Right lobe of liver (tissue), 6 donors: Measurements from ENCODE around the gene LBHD1. TPM values are rescaled to one million over a fixed set of nuclear protein-coding genes. Genes with fewer than 3 reads are reported as not detected.

Experiments used
- ATAC-seq, 4 donors: fragments of 200-7000 bp; cut with Tn5 transposase; one replicate each; pipeline ENCODE4 v1.9.1; 2020; ENCODE audit warnings: mild to moderate bottlenecking in 4 of 4, moderate library complexity in 4 of 4
- DNase-seq, 3 donors: peaks; one replicate each; pipeline ENCODE4 v3.0.0-alpha.2; 2020
- H3K27ac ChIP-seq, 3 donors: fragments of 200-600 bp; one replicate each; pipeline ENCODE4 v1.8.0; 2022
- H3K27me3 ChIP-seq, 2 donors: fragments of 200-600 bp; one replicate each; pipeline ENCODE4 v1.8.0; 2022
- H3K36me3 ChIP-seq, 4 donors: fragments of 200-600 bp; sonication (generic) in 1 of 4; one replicate each; pipeline versions ENCODE4 v1.5.1 to v1.8.0; 2017 to 2022; ENCODE audit warnings: control low read depth in 1 of 4
- H3K4me1 ChIP-seq, 4 donors: fragments of 200-600 bp; sonication (generic) in 1 of 4; one replicate each; pipeline versions ENCODE4 v1.5.1 to v1.8.0; 2017 to 2022; ENCODE audit warnings: control low read depth in 1 of 4
- H3K4me3 ChIP-seq, 3 donors: fragments of 200-600 bp; one replicate each; pipeline ENCODE4 v1.8.0; 2022
- H3K9me3 ChIP-seq, 4 donors: fragments of 200-600 bp; sonication (generic) in 1 of 4; one replicate each; pipeline versions ENCODE4 v1.5.1 to v1.8.0; 2017 to 2022; ENCODE audit warnings: control low read depth in 1 of 4
- POLR2A ChIP-seq: fragments of 450-650 bp; IDR thresholded peaks from one replicate; pipeline ENCODE4 v1.6.1; 2017; ENCODE audit warnings: antibody characterized with exemption, mild to moderate bottlenecking
- WGBS: methylation state at CpG from one replicate; pipeline ENCODE4 v1.1.6; 2018; ENCODE audit warnings: low coverage, low lambda C conversion rate; ENCODE audit not compliant: insufficient coverage; ENCODE audit errors: missing lambda C conversion rate; 5-methylcytosine and 5-hydroxymethylcytosine counted together
- intact Hi-C, 2 donors: fragments of 100-400 bp; cut with DNase I; formaldehyde crosslinking; loops; one replicate each; pipeline versions ENCODE4 v1.11.2 to v1.14.1; 2022
- total RNA-seq, 6 experiments: library from RNA; depleted of rRNA in 2 of 6; stranded (reverse); fragments of >200 nt in 2 of 6; fragmentation: NEBNext Ultra II Directional in 3 of 6; extraction: Animal tissue kit (Norgen Biotek cat#: 25700) in 3 of 6; gene quantifications; one replicate each; pipeline versions ENCODE4 v1.1.0 to v1.2.4, GENCODE V29; 2016 to 2023
- TF ChIP-seq, protein P1 (sequence below), 4 donors: fragments of 200-600 bp in 3 of 4; fragments of 450-650 bp in 1 of 4; IDR thresholded peaks; one replicate each; pipeline versions ENCODE4 v1.5.1 to v1.8.0; 2016 to 2022; ENCODE audit warnings: antibody characterized with exemption in 4 of 4, mild to moderate bottlenecking in 2 of 4
- donor health status: DM: no; HTN: yes; CAD: no.
- donor health status: DM: no; HTN: no; CAD: no.
- donor health status: DM: no; HTN: no; CAD: no.
- donor health status: DM: no; HTN: yes; CAD: no.
- donor health status: DM: no; HTN: yes; CAD: no.

The LBHD1 gene
- total RNA-seq, 6 experiments from 2014 or later, result 2.7 to 6.5 (median 3.7) TPM

- no peak for TF ChIP-seq POLR2A
- TF ChIP-seq, protein P1, sequence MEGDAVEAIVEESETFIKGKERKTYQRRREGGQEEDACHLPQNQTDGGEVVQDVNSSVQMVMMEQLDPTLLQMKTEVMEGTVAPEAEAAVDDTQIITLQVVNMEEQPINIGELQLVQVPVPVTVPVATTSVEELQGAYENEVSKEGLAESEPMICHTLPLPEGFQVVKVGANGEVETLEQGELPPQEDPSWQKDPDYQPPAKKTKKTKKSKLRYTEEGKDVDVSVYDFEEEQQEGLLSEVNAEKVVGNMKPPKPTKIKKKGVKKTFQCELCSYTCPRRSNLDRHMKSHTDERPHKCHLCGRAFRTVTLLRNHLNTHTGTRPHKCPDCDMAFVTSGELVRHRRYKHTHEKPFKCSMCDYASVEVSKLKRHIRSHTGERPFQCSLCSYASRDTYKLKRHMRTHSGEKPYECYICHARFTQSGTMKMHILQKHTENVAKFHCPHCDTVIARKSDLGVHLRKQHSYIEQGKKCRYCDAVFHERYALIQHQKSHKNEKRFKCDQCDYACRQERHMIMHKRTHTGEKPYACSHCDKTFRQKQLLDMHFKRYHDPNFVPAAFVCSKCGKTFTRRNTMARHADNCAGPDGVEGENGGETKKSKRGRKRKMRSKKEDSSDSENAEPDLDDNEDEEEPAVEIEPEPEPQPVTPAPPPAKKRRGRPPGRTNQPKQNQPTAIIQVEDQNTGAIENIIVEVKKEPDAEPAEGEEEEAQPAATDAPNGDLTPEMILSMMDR (IDR thresholded peaks at IDR 0.05), result no peak
- H3K9me3 ChIP-seq, result no peaks in the 10 kb centered on the region
- peaks cover 0 to 31% (median 5%) of the 10 kb centered on the region in 4 donors for H3K36me3 ChIP-seq
- peak; percentile 0 to 8 (median 4) for ATAC-seq
- intact Hi-C loops, result no loop called here
- H3K27ac ChIP-seq, result peak overlapping the region; percentile 96
- peak in 2 of 3 donors; percentile 31 to 56 for DNase-seq
- 27% methylated on average over 3 of the region's 7 CpGs for WGBS
- no peaks in the 10 kb centered on the region for H3K27me3 ChIP-seq
- peaks cover 0 to 65% (median 30%) of the 10 kb centered on the region in 4 donors for H3K4me1 ChIP-seq
- peak overlapping the region; percentile 52 to 63 (median 58) for H3K4me3 ChIP-seq
Observed at GRCh38 chr11:62710001-62710345, 37.9 kb upstream of the LBHD1 start.

- intact Hi-C loops, result no loop called here
- peaks cover 0 to 61% (median 28%) of the 10 kb centered on the region in 4 donors for H3K4me1 ChIP-seq
Observed at GRCh38 chr11:62709247-62710000, 37.4 kb upstream of the LBHD1 start.

DNA sequence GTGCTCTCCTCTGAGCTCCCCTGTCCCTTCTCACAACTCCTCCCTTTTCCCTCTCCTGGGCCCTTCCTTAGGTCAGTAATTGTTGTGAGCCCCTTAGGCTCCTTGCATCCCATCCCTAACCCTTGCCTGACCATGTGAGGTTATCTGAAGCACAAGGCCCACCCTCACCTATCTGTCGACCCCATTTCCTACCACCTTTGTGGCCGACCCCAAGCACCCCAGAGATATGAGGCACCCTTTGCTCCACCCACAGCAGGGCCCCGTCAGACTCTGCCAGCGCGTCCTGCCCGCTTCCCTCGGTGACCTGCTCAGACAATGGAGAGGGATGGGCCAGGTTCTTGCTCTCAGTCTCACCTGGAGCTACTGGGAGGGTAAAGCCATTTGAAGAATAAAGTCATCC lies 36.7 kb upstream of the LBHD1 start:
- peaks cover 0 to 54% (median 25%) of the 10 kb centered on the region in 4 donors for H3K4me1 ChIP-seq

More at GRCh38 chr11:62709247-62710000, 37.4 kb upstream of the LBHD1 start:
- no peaks in the 10 kb centered on the region for H3K9me3 ChIP-seq
- peak; percentile 71 to 83 (median 80) for ATAC-seq
- H3K27ac ChIP-seq, result peak overlapping the region; percentile 96
- WGBS, result 8% methylated on average over 38 of the region's 47 CpGs
- peaks cover 0 to 25% (median 3%) of the 10 kb centered on the region in 4 donors for H3K36me3 ChIP-seq
- H3K4me3 ChIP-seq, result peak overlapping the region; percentile 52 to 63 (median 58)
- no peaks in the 10 kb centered on the region for H3K27me3 ChIP-seq
- peak; percentile 93 to 97 (median 96) for DNase-seq
- TF ChIP-seq, protein P1 (IDR thresholded peaks at IDR 0.05), result no peak
- TF ChIP-seq POLR2A, result peak; percentile 68

DNA sequence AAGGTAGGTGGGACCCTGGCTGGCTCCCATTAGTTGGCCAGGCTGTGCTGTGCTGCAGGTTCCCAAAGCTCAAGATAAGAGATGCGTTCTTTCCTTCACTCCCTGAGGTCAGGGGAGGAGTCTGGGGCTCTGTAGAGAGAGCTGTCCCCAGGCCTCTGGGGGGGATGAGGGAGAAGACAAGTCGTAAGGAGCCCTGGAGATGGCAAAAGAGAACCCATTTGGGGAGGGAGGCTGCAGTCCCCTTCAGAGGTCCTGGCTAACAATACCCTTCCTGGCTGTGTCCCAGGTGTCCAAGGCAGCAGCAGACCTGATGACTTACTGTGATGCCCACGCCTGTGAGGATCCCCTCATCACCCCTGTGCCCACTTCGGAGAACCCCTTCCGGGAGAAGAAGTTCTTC lies 36.3 kb upstream of the LBHD1 start:
- peak overlapping the region in 1 of 3 donors; percentile 63 for H3K4me3 ChIP-seq
- H3K36me3 ChIP-seq, result peaks cover 0 to 22% (median 3%) of the 10 kb centered on the region in 4 donors
- no peaks in the 10 kb centered on the region for H3K27me3 ChIP-seq
- intact Hi-C loops, result no loop called here
- DNase-seq (no peak), ATAC-seq (no peak)
- TF ChIP-seq, protein P1 (IDR thresholded peaks at IDR 0.05), result no peak
- no peak for TF ChIP-seq POLR2A
- WGBS, result 70% methylated on average over 2 of the region's 5 CpGs
- no peaks in the 10 kb centered on the region for H3K9me3 ChIP-seq
- H3K27ac ChIP-seq, result peak overlapping the region in 1 of 3 donors; percentile 96
- H3K4me1 ChIP-seq, result peaks cover 0 to 50% (median 23%) of the 10 kb centered on the region in 4 donors

More for the DNA sequence above, 36.7 kb upstream of the LBHD1 start:
- WGBS, result 0% methylated on average over 7 of the region's 7 CpGs
- intact Hi-C loops, result no loop called here
- TF ChIP-seq POLR2A, result no peak
- TF ChIP-seq, protein P1 (IDR thresholded peaks at IDR 0.05), result no peak
- no peaks in the 10 kb centered on the region for H3K27me3 ChIP-seq
- H3K9me3 ChIP-seq, result no peaks in the 10 kb centered on the region
- DNase-seq (no peak), ATAC-seq (no peak)
- peak overlapping the region; percentile 52 to 63 (median 58) for H3K4me3 ChIP-seq
- peaks cover 0 to 22% (median 3%) of the 10 kb centered on the region in 4 donors for H3K36me3 ChIP-seq
- peak overlapping the region; percentile 96 for H3K27ac ChIP-seq
